SK-N-SH (cell line): Measurements from ENCODE around the gene IDUA. TPM values are rescaled to one million over a fixed set of nuclear protein-coding genes. Genes with fewer than 3 reads are reported as not detected.
A peak's percentile ranks its signal among the peaks of the same experiment; 100 is the strongest.

Experiments used
- CTCF ChIA-PET: fragments of 300-600, 350-600 bp; formaldehyde crosslinking; extraction: SDS; loops from one replicate; lab custom pipeline; 2021; lab: Yijun Ruan, JAX
- POLR2A ChIA-PET: fragments of 350-600 bp; sonication (Branson Sonifier 250); formaldehyde crosslinking; extraction: SDS; loops from one replicate; lab custom pipeline; 2020; ENCODE audit warnings: antibody characterized with exemption, inconsistent platforms; lab: Yijun Ruan, JAX
- DNase-seq: peaks from one replicate; pipeline ENCODE4 v3.0.0; 2012
- H2AFZ ChIP-seq: fragments of 200-600 bp; sonication (generic); 2 replicates; pipeline ENCODE4 v1.8.1; 2016; ENCODE audit warnings: antibody characterized with exemption, mild to moderate bottlenecking, low read depth
- H3F3A ChIP-seq: fragments of 200-600 bp; sonication (generic); replicated peaks from 2 replicates; pipeline ENCODE3; 2016; ENCODE audit warnings: antibody characterized with exemption, mild to moderate bottlenecking; ENCODE audit not compliant: insufficient read depth
- H3K27ac ChIP-seq, 2 experiments: fragments of 200-500 bp in 1 of 2; fragments of 200-600 bp in 1 of 2; sonication (Bioruptor generic) in 1 of 2; sonication (generic), shearing (Covaris generic) in 1 of 2; 2 replicates each; pipeline versions ENCODE4 v1.5.1 to v1.6.1; 2014 to 2016; ENCODE audit warnings: low read depth in 2 of 2, inconsistent platforms in 1 of 2, low read length in 1 of 2, mild to moderate bottlenecking in 1 of 2, mixed read lengths in 1 of 2
- H3K27me3 ChIP-seq: fragments of 200-600 bp; sonication (generic), shearing (Covaris generic); 2 replicates; pipeline ENCODE4 v1.6.1; 2016; ENCODE audit warnings: mixed run types; ENCODE audit not compliant: insufficient read depth
- H3K36me3 ChIP-seq, 2 experiments: fragments of 200-500 bp in 1 of 2; fragments of 200-600 bp in 1 of 2; sonication (Bioruptor generic) in 1 of 2; sonication (generic) in 1 of 2; replicated peaks in 1 of 2; 2 replicates each; pipeline versions ENCODE3 to v1.5.1; 2014 to 2016; ENCODE audit warnings: low read length in 1 of 2, mild to moderate bottlenecking in 1 of 2; ENCODE audit not compliant: insufficient read depth in 2 of 2, control insufficient read depth in 1 of 2
- H3K4me1 ChIP-seq, 2 experiments: fragments of 200-500 bp in 1 of 2; fragments of 200-600 bp in 1 of 2; sonication (Bioruptor generic) in 1 of 2; sonication (generic), shearing (Covaris generic) in 1 of 2; 2 replicates each; pipeline versions ENCODE4 v1.5.1 to v1.6.1; 2014 to 2016; ENCODE audit warnings: low read depth in 1 of 2, low read length in 1 of 2, mixed run types in 1 of 2; ENCODE audit not compliant: insufficient read depth in 2 of 2, control insufficient read depth in 1 of 2
- H3K4me2 ChIP-seq: fragments of 200-600 bp; sonication (generic), shearing (Covaris generic); 2 replicates; pipeline ENCODE4 v1.6.1; 2017; ENCODE audit warnings: mixed run types
- H3K4me3 ChIP-seq, 2 experiments: fragments of 200-500 bp in 1 of 2; fragments of 200-600 bp in 1 of 2; sonication (Bioruptor generic) in 1 of 2; sonication (generic), shearing (Covaris generic) in 1 of 2; 2 replicates each; pipeline versions ENCODE4 v1.5.1 to v1.8.1; 2014 to 2016; ENCODE audit warnings: low read depth in 2 of 2, inconsistent platforms in 1 of 2, low read length in 1 of 2, mild to moderate bottlenecking in 1 of 2, mixed read lengths in 1 of 2, moderate library complexity in 1 of 2
- H3K79me2 ChIP-seq: fragments of 200-600 bp; sonication (generic); 2 replicates; pipeline ENCODE4 v1.8.1; 2017; ENCODE audit warnings: mild to moderate bottlenecking; ENCODE audit not compliant: insufficient read depth
- H3K9ac ChIP-seq: fragments of 200-600 bp; sonication (generic); 2 replicates; pipeline ENCODE4 v1.6.1; 2017; ENCODE audit warnings: mixed run types
- H3K9me2 ChIP-seq: fragments of 200-600 bp; sonication (generic); 2 replicates; pipeline ENCODE4 v1.6.1; 2017; ENCODE audit warnings: mixed run types
- H3K9me3 ChIP-seq: fragments of 200-600 bp; sonication (generic); 2 replicates; pipeline ENCODE4 v1.6.1; 2017; ENCODE audit warnings: mixed run types, mild to moderate bottlenecking, moderate library complexity
- H4K20me1 ChIP-seq: fragments of 200-600 bp; sonication (generic); 2 replicates; pipeline ENCODE4 v1.6.1; 2017; ENCODE audit warnings: mild to moderate bottlenecking, mixed run types; ENCODE audit not compliant: insufficient read depth
- ELF1 ChIP-seq: IDR thresholded peaks from 2 replicates; pipeline ENCODE4 v1.4.0; 2012
- EP300 ChIP-seq, 2 experiments: IDR thresholded peaks; 2 replicates each; pipeline versions ENCODE4 v1.4.0 to v1.6.1; 2012; ENCODE audit warnings: borderline replicate concordance in 1 of 2, low read depth in 1 of 2, low read length in 1 of 2
- EZH2phosphoT487 ChIP-seq: fragments of 200-600 bp; sonication (generic); IDR thresholded peaks from 2 replicates; pipeline ENCODE4 v1.6.1; 2017; ENCODE audit warnings: low read depth, mixed run types, mild to moderate bottlenecking, antibody characterized with exemption, moderate library complexity, borderline replicate concordance
- FOXJ3 ChIP-seq: sonication (generic); formaldehyde crosslinking; IDR thresholded peaks from 2 replicates; pipeline ENCODE4 v1.5.1; 2020; ENCODE audit warnings: mild to moderate bottlenecking, missing genetic modification reagents
- FOXM1 ChIP-seq: IDR thresholded peaks from 2 replicates; pipeline ENCODE4 v1.4.0; 2012; ENCODE audit warnings: low read depth, mild to moderate bottlenecking
- GABPA ChIP-seq: IDR thresholded peaks from 2 replicates; pipeline ENCODE4 v1.4.0; 2012; ENCODE audit warnings: low read depth, mild to moderate bottlenecking
- GATA2 ChIP-seq: sonication (generic); formaldehyde crosslinking; IDR thresholded peaks from 2 replicates; pipeline ENCODE4 v1.5.0; 2020; ENCODE audit warnings: mild to moderate bottlenecking, missing genetic modification reagents
- NFIC ChIP-seq: IDR thresholded peaks from 2 replicates; pipeline ENCODE4 v1.4.0; 2012; ENCODE audit warnings: borderline replicate concordance
- RAD21 ChIP-seq: IDR thresholded peaks from 2 replicates; pipeline ENCODE4 v1.6.1; 2012; ENCODE audit warnings: mild to moderate bottlenecking, low read length
- RCOR1 ChIP-seq: fragments of 150-350 bp; IDR thresholded peaks from 2 replicates; pipeline ENCODE4 v1.6.1; 2017; ENCODE audit warnings: antibody characterized with exemption, low read length
- RXRA ChIP-seq: IDR thresholded peaks from 2 replicates; pipeline ENCODE4 v1.4.0; 2012; ENCODE audit warnings: low read depth, mild to moderate bottlenecking, borderline replicate concordance
- TAF1 ChIP-seq: IDR thresholded peaks from 2 replicates; pipeline ENCODE4 v1.6.1; 2012; ENCODE audit warnings: low read depth, mild to moderate bottlenecking, low read length, moderate library complexity, borderline replicate concordance
- TCF12 ChIP-seq: IDR thresholded peaks from 2 replicates; pipeline ENCODE4 v1.4.0; 2012
- WGBS: methylation state at CpG from one replicate; pipeline ENCODE4 v1.1.6; 2017; ENCODE audit warnings: low lambda C conversion rate; 5-methylcytosine and 5-hydroxymethylcytosine counted together
- polyA plus RNA-seq, 3 experiments: library from polyadenylated mRNA; depleted of rRNA; stranded (reverse); fragments of >200 nt; gene quantifications; 2 replicates each; pipeline ENCODE4 v1.2.3, GENCODE V29; 2012
- TF ChIP-seq, protein P1 (sequence below): fragments of 150-350 bp; IDR thresholded peaks from 2 replicates; pipeline ENCODE4 v1.6.1; 2016; ENCODE audit warnings: mild to moderate bottlenecking, low read depth, low read length
- TF ChIP-seq, protein P2 (sequence below): IDR thresholded peaks from 2 replicates; pipeline ENCODE4 v1.4.0; 2012; ENCODE audit warnings: low read depth, borderline replicate concordance
- TF ChIP-seq, protein P3 (sequence below): IDR thresholded peaks from 2 replicates; pipeline ENCODE4 v1.6.1; 2012; ENCODE audit warnings: mild to moderate bottlenecking, low read depth, low read length, moderate library complexity
- TF ChIP-seq, protein P4 (sequence below): fragments of 200-600 bp; sonication (generic); IDR thresholded peaks from 2 replicates; pipeline ENCODE4 v1.6.1; 2017; ENCODE audit warnings: antibody characterized with exemption, mild to moderate bottlenecking, moderate library complexity
- TF ChIP-seq, protein P5 (sequence below): IDR thresholded peaks from 2 replicates; pipeline ENCODE4 v1.4.0; 2012; ENCODE audit warnings: low read depth, borderline replicate concordance

The IDUA gene
- polyA plus RNA-seq, 1 of the 3 experiments (the other 2 are of a cell fraction) = 24.4 TPM

DNA sequence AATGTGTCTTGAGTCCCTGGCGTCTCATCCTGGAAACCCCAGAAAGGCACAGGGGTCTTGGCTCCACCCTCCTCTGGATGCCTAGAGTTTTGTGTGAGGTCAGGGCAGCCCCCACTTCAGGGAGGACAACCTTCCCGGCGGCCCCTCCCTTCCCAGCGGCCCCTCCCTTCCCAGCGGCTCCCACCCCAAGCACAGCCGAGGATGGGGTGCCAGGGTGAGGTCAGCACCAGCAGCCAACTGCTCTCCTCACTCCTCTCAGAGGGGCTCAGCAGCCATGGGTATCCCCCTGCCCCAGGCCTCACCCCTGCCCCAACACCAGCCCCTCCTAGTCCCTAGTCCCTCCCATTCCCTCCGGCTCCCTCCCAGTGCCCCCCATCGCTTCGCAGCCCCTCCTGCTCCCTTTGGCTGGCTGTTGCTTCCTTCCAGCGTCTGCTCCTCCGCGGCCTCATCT, 30.9 kb upstream of the IDUA start:
- H3K27ac ChIP-seq = no peak overlapping the region
- 87% methylated on average over 9 of the region's 12 CpGs for WGBS
- H3F3A ChIP-seq = no peaks in the 10 kb centered on the region
- H3K4me1 ChIP-seq = no peaks in the 10 kb centered on the region
- H3K4me3 ChIP-seq = no peak overlapping the region
- no peaks in the 10 kb centered on the region for H3K9me3 ChIP-seq
- H3K9ac ChIP-seq = no peak overlapping the region
- H3K4me2 ChIP-seq = no peak overlapping the region
- H3K27me3 ChIP-seq = no peaks in the 10 kb centered on the region
- no peaks in the 10 kb centered on the region for H3K79me2 ChIP-seq
- DNase-seq = peak; percentile 29
- CTCF ChIA-PET = no interaction called here
- no peaks in the 10 kb centered on the region for H3K9me2 ChIP-seq
- no peak overlapping the region for H2AFZ ChIP-seq
- POLR2A ChIA-PET = no interaction called here
- no peaks in the 10 kb centered on the region for H4K20me1 ChIP-seq
- TF ChIP-seq, protein P1, sequence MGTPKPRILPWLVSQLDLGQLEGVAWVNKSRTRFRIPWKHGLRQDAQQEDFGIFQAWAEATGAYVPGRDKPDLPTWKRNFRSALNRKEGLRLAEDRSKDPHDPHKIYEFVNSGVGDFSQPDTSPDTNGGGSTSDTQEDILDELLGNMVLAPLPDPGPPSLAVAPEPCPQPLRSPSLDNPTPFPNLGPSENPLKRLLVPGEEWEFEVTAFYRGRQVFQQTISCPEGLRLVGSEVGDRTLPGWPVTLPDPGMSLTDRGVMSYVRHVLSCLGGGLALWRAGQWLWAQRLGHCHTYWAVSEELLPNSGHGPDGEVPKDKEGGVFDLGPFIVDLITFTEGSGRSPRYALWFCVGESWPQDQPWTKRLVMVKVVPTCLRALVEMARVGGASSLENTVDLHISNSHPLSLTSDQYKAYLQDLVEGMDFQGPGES = no peak
- TF ChIP-seq RAD21 = no peak
- no peak for TF ChIP-seq FOXJ3 (CRISPR knock-in tag)
- H3K36me3 ChIP-seq = peaks cover 0 to 23% of the 10 kb centered on the region in 2 experiments

DNA sequence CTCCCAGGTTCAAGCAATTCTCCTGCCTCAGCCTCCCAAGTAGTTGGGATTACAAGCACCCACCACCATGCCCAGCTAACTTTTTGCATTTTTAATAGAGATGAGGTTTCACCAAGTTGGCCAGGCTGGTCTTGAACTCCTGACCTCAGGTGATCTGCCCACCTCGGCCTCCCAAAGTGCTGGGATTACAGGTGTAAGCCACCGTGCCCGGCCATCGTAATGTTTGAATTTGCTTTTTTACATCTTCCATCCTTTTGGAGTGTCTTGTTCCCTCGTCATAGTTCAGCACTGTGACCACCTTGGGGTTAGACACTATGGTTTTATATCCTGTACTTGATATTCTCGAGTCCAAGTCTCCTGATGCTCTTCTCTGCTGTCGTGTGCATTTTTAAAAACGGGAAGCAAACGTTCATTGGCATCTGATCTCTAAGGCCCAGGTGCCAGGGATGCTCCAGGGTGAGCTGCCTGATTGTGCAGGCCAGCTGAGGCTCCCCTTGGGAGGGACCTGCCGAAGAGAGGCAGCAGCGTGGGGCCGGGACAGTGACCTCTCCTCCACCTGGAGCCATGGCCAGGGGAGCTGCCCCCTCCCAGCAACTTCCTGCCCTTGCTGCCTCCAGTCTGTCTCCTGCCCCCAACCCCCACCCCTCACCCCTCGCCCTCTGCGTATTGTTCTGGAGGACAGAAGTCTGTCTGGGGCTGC, 30.2 kb upstream of the IDUA start:
- peaks cover 0 to 25% of the 10 kb centered on the region in 2 experiments for H3K36me3 ChIP-seq
- H3K79me2 ChIP-seq = no peaks in the 10 kb centered on the region
- no peak overlapping the region for H3K9ac ChIP-seq
- no peak overlapping the region for H3K4me2 ChIP-seq
- H3K9me3 ChIP-seq = no peaks in the 10 kb centered on the region
- POLR2A ChIA-PET = no interaction called here
- no peaks in the 10 kb centered on the region for H3F3A ChIP-seq
- CTCF ChIA-PET = no interaction called here
- no peak overlapping the region for H2AFZ ChIP-seq
- H4K20me1 ChIP-seq = no peaks in the 10 kb centered on the region
- H3K4me3 ChIP-seq = no peak overlapping the region
- no peak overlapping the region for H3K27ac ChIP-seq
- 75% methylated on average over 12 of the region's 14 CpGs for WGBS
- no peak for DNase-seq
- no peaks in the 10 kb centered on the region for H3K9me2 ChIP-seq
- no peaks in the 10 kb centered on the region for H3K27me3 ChIP-seq
- no peaks in the 10 kb centered on the region for H3K4me1 ChIP-seq
- TF ChIP-seq, protein P2, sequence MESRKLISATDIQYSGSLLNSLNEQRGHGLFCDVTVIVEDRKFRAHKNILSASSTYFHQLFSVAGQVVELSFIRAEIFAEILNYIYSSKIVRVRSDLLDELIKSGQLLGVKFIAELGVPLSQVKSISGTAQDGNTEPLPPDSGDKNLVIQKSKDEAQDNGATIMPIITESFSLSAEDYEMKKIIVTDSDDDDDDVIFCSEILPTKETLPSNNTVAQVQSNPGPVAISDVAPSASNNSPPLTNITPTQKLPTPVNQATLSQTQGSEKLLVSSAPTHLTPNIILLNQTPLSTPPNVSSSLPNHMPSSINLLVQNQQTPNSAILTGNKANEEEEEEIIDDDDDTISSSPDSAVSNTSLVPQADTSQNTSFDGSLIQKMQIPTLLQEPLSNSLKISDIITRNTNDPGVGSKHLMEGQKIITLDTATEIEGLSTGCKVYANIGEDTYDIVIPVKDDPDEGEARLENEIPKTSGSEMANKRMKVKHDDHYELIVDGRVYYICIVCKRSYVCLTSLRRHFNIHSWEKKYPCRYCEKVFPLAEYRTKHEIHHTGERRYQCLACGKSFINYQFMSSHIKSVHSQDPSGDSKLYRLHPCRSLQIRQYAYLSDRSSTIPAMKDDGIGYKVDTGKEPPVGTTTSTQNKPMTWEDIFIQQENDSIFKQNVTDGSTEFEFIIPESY = no peak
- TF ChIP-seq EP300 (IDR thresholded peaks at IDR 0.05; ENCODE audit: borderline replicate concordance in 1 of 2, low read depth in 1 of 2, low read length in 1 of 2) (no peak), TAF1 (no peak), GABPA (no peak), RCOR1 (no peak), NFIC (no peak), TCF12 (no peak), EZH2phosphoT487 (no peak), ELF1 (no peak), GATA2 (CRISPR knock-in tag) (no peak), RAD21 (no peak), RXRA (no peak), FOXM1 (no peak)
- TF ChIP-seq, protein P3, sequence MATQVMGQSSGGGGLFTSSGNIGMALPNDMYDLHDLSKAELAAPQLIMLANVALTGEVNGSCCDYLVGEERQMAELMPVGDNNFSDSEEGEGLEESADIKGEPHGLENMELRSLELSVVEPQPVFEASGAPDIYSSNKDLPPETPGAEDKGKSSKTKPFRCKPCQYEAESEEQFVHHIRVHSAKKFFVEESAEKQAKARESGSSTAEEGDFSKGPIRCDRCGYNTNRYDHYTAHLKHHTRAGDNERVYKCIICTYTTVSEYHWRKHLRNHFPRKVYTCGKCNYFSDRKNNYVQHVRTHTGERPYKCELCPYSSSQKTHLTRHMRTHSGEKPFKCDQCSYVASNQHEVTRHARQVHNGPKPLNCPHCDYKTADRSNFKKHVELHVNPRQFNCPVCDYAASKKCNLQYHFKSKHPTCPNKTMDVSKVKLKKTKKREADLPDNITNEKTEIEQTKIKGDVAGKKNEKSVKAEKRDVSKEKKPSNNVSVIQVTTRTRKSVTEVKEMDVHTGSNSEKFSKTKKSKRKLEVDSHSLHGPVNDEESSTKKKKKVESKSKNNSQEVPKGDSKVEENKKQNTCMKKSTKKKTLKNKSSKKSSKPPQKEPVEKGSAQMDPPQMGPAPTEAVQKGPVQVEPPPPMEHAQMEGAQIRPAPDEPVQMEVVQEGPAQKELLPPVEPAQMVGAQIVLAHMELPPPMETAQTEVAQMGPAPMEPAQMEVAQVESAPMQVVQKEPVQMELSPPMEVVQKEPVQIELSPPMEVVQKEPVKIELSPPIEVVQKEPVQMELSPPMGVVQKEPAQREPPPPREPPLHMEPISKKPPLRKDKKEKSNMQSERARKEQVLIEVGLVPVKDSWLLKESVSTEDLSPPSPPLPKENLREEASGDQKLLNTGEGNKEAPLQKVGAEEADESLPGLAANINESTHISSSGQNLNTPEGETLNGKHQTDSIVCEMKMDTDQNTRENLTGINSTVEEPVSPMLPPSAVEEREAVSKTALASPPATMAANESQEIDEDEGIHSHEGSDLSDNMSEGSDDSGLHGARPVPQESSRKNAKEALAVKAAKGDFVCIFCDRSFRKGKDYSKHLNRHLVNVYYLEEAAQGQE = no peak
- TF ChIP-seq, protein P4, sequence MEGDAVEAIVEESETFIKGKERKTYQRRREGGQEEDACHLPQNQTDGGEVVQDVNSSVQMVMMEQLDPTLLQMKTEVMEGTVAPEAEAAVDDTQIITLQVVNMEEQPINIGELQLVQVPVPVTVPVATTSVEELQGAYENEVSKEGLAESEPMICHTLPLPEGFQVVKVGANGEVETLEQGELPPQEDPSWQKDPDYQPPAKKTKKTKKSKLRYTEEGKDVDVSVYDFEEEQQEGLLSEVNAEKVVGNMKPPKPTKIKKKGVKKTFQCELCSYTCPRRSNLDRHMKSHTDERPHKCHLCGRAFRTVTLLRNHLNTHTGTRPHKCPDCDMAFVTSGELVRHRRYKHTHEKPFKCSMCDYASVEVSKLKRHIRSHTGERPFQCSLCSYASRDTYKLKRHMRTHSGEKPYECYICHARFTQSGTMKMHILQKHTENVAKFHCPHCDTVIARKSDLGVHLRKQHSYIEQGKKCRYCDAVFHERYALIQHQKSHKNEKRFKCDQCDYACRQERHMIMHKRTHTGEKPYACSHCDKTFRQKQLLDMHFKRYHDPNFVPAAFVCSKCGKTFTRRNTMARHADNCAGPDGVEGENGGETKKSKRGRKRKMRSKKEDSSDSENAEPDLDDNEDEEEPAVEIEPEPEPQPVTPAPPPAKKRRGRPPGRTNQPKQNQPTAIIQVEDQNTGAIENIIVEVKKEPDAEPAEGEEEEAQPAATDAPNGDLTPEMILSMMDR = no peak
- TF ChIP-seq, protein P5, sequence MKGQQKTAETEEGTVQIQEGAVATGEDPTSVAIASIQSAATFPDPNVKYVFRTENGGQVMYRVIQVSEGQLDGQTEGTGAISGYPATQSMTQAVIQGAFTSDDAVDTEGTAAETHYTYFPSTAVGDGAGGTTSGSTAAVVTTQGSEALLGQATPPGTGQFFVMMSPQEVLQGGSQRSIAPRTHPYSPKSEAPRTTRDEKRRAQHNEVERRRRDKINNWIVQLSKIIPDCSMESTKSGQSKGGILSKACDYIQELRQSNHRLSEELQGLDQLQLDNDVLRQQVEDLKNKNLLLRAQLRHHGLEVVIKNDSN = no peak
